Chondrocyte (in vitro differentiated cells): Measurements from ENCODE around the gene LYPLAL1. TPM values are rescaled to one million over a fixed set of nuclear protein-coding genes. Genes with fewer than 3 reads are reported as not detected.
"Not testable (repeated sequence)": the region's sequence is repeated elsewhere in the genome, so short reads cannot be mapped to it uniquely, and the experiment has no call there.

Experiments
- DNase-seq: peaks from one replicate; pipeline ENCODE4 v3.0.0; 2021; ENCODE audit warnings: mixed read lengths, low spot score
- H3K27ac Mint-ChIP-seq: one replicate; pipeline ENCODE4 v1.8.0; 2021; ENCODE audit warnings: mild to moderate bottlenecking, moderate library complexity, mixed read lengths; ENCODE audit not compliant: unreplicated experiment
- H3K27me3 Mint-ChIP-seq: 2 replicates; pipeline ENCODE4 v1.8.0; 2021; ENCODE audit warnings: low read depth, mixed read lengths
- H3K36me3 Mint-ChIP-seq: 2 replicates; pipeline ENCODE4 v1.8.0; 2021; ENCODE audit warnings: low read depth, mixed read lengths
- H3K4me1 Mint-ChIP-seq: 2 replicates; pipeline ENCODE4 v1.8.0; 2021; ENCODE audit warnings: low read depth, mild to moderate bottlenecking, mixed read lengths
- H3K4me3 Mint-ChIP-seq: one replicate; pipeline ENCODE4 v1.8.0; 2021; ENCODE audit warnings: mild to moderate bottlenecking, moderate library complexity, mixed read lengths; ENCODE audit not compliant: unreplicated experiment
- H3K9me3 Mint-ChIP-seq: 2 replicates; pipeline ENCODE4 v1.8.0; 2021; ENCODE audit warnings: low read depth, mixed read lengths
- total RNA-seq: library from RNA; stranded (reverse); gene quantifications from 3 replicates; pipeline ENCODE4 v1.2.1, GENCODE V29; 2021
- TF ChIP-seq, protein P1 (sequence below): fragments of 200-600 bp; sonication (generic); IDR thresholded peaks from 2 replicates; pipeline ENCODE4 v1.5.0; 2021; ENCODE audit warnings: antibody characterized with exemption, mild to moderate bottlenecking, moderate library complexity

LYPLAL1 gene
- total RNA-seq, 1 donor from 2014 or later, result 17.9 TPM

DNA sequence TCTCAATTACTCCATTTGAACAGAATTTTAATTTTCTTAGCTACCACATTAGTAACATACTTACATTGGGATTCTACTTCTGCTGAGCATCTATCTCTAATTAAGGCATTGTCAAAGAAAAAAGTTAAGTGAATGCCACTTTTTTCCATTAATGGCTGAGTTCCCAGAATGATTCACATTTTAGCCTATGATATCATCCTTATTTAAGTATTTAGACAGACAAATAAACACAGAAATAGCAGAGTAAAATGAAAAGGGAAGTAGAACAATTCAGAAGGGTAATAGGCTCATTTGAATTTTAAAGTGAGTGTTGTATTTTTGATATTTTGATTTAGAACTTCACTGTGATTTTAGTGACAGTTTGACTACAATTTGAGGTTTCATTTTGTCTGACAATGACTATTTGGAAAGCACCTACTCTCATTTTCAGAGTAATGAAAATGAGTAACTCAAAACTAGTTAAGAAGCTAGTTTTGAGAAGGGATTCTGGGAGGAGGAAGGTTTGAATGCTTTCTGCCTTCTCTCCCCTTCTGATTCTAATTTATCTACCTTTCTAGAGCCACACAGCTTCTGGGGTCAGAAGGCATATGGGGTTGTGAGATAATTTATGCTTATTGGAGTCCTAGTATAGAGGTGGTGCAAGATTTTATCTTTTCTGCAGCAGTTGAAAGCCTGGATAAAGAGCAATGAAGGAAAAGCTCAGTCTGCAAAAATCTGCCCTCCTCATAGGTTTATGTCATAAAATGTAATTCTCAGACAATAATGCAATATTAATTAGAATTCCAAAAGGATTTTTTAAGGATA, 15.5 kb downstream of the LYPLAL1 start:
- Mint-ChIP-seq H3K27ac (peak overlapping the region; percentile 42), H3K4me1 (peaks cover 23% of the 10 kb centered on the region), H3K27me3 (no peaks in the 10 kb centered on the region), H3K4me3 (no peak overlapping the region), H3K36me3 (peaks cover 7% of the 10 kb centered on the region), H3K9me3 (peaks cover 14% of the 10 kb centered on the region)
- no peak for DNase-seq
- TF ChIP-seq, protein P1, sequence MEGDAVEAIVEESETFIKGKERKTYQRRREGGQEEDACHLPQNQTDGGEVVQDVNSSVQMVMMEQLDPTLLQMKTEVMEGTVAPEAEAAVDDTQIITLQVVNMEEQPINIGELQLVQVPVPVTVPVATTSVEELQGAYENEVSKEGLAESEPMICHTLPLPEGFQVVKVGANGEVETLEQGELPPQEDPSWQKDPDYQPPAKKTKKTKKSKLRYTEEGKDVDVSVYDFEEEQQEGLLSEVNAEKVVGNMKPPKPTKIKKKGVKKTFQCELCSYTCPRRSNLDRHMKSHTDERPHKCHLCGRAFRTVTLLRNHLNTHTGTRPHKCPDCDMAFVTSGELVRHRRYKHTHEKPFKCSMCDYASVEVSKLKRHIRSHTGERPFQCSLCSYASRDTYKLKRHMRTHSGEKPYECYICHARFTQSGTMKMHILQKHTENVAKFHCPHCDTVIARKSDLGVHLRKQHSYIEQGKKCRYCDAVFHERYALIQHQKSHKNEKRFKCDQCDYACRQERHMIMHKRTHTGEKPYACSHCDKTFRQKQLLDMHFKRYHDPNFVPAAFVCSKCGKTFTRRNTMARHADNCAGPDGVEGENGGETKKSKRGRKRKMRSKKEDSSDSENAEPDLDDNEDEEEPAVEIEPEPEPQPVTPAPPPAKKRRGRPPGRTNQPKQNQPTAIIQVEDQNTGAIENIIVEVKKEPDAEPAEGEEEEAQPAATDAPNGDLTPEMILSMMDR, result no peak

DNA sequence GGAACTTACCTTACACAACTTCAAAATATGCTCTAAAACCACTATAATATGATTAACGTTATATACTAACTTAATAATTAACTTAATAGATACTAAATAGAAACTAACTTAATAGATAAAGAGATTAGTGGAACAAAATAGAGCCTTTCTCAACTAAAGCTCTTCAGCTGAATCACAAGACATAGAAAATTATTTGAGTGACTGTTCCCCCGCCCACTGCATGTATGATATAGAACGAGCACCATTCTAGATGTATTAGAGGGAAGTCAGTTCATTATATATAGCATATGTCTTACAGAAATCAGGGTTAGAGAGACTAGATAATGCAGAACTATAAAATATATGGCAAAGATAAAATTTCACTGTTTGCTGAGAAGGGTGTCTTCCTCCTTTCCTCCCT, 16.3 kb downstream of the LYPLAL1 start:
- H3K4me3 Mint-ChIP-seq, result no peak overlapping the region
- H3K27me3 Mint-ChIP-seq, result no peaks in the 10 kb centered on the region
- TF ChIP-seq, protein P1, result no peak
- H3K36me3 Mint-ChIP-seq, result peaks cover 3% of the 10 kb centered on the region
- H3K4me1 Mint-ChIP-seq, result peaks cover 23% of the 10 kb centered on the region
- H3K9me3 Mint-ChIP-seq, result peaks cover 9% of the 10 kb centered on the region
- H3K27ac Mint-ChIP-seq, result no peak overlapping the region
- no peak for DNase-seq

DNA sequence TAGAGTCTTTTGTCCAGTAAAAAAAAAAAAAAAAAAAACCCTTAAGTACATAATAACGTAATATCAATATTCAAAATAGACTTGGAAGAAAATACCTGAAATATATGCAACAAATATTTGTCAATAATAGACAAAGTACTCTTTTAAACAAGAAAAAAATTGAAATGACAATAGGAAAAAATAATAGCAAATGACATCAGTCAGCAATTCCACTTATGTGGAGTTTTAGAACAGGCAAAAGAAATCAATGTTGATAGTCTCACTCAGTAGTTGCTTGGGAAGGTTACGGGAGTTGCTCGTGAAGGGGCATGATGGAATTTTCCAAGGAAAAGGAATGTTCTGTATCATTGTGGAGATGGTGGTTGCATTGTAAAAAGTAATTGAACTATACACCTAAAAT, 16.9 kb downstream of the LYPLAL1 start:
- TF ChIP-seq, protein P1, result no peak
- H3K36me3 Mint-ChIP-seq, result peaks cover 2% of the 10 kb centered on the region
- H3K27ac Mint-ChIP-seq, result no peak overlapping the region
- no peaks in the 10 kb centered on the region for H3K27me3 Mint-ChIP-seq
- DNase-seq, result no peak
- peaks cover 7% of the 10 kb centered on the region for H3K9me3 Mint-ChIP-seq
- H3K4me1 Mint-ChIP-seq, result peaks cover 23% of the 10 kb centered on the region
- H3K4me3 Mint-ChIP-seq, result no peak overlapping the region

DNA sequence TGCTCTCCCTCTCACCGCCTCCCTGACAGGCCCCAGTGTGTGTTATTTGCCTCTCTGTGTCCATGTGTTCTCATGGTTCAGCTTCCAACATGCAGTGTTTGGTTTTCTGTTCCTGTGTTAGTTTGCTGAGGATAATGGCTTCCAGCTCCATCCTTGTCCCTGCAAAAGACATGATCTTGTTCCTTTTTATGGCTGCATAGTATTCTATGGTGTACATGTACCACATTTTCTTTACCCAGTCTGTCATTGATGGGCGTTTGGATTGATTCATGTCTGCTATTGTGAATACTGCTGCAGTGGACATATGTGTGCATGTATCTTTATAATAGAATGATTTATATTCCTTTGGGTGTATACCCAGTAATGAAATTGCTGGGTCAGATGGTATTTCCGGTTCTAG, 22.2 kb downstream of the LYPLAL1 start:
- H3K4me1 Mint-ChIP-seq, H3K27me3 Mint-ChIP-seq, H3K27ac Mint-ChIP-seq, H3K4me3 Mint-ChIP-seq, DNase-seq: not testable (repeated sequence)
- peaks cover 12% of the 10 kb centered on the region for H3K9me3 Mint-ChIP-seq
- H3K36me3 Mint-ChIP-seq, result peaks cover 11% of the 10 kb centered on the region

DNA sequence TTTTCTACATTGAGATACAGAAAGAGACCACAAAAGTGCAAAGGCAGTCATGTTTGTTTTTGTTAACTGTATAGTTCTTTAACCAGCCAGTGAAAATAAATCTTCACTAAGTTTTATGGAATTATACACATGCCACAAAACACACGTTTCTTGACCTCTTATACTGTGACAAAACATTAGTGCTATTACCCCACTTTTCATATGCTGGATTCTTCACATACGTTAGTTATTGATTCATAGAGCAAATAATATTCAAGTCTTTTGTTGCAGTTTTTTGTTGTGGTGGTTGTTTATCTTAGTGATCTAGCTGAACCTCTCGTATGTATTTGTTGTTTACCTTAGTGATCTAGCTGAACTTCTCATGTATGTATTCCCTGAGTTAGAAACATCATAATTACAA, 28.0 kb downstream of the LYPLAL1 start:
- Mint-ChIP-seq H3K9me3 (peaks cover 6% of the 10 kb centered on the region), H3K27ac (no peak overlapping the region), H3K4me3 (no peak overlapping the region), H3K36me3 (peaks cover 5% of the 10 kb centered on the region), H3K27me3 (no peaks in the 10 kb centered on the region), H3K4me1 (peaks cover 3% of the 10 kb centered on the region)
- no peak for DNase-seq
- TF ChIP-seq, protein P1, result no peak

DNA sequence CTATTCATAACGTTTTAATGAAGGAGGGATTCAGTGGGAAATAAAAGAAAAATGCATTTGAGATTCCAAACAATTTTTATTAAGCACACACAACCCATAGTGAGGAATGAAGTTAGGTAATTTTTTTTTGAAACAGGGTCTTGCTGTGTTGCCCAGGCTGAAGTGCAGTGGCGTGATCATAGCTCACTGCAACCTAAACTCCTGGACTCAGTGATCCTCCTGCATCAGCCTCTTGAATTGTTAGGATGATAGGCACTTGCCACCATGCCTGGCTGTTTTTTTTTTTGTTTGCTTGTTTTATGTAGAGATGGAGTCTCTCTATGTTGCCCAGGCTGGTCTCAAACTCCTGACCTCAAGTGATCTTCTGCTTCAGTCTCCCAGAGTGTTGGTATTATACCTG, 28.9 kb downstream of the LYPLAL1 start:
- Mint-ChIP-seq H3K27ac (no peak overlapping the region), H3K9me3 (no peaks in the 10 kb centered on the region), H3K4me3 (no peak overlapping the region)

More for the DNA sequence above, 28.9 kb downstream of the LYPLAL1 start:
- H3K4me1 Mint-ChIP-seq, result peaks cover 3% of the 10 kb centered on the region
- H3K27me3 Mint-ChIP-seq, result no peaks in the 10 kb centered on the region
- TF ChIP-seq, protein P1, result no peak
- H3K36me3 Mint-ChIP-seq, result no peaks in the 10 kb centered on the region
- no peak for DNase-seq
